Mesothelial cell of epicardium (in vitro differentiated cells): ENCODE measurements around the gene PGS1. TPM values are rescaled to one million over a fixed set of nuclear protein-coding genes. Genes with fewer than 3 reads are reported as not detected.
A peak's percentile ranks its signal among the peaks of the same experiment; 100 is the strongest.

Source experiments
- DNase-seq, 2 experiments: peaks; one replicate each; pipeline ENCODE4 v3.0.0; 2021; ENCODE audit warnings: low spot score in 2 of 2; ENCODE audit not compliant: unreplicated experiment in 2 of 2
- H3K27ac Mint-ChIP-seq: 2 replicates; pipeline ENCODE4 v1.8.0; 2021; ENCODE audit warnings: mixed read lengths
- H3K27me3 Mint-ChIP-seq: 2 replicates; pipeline ENCODE4 v1.8.0; 2021; ENCODE audit warnings: low read depth, mixed read lengths
- H3K36me3 Mint-ChIP-seq: 2 replicates; pipeline ENCODE4 v1.8.0; 2021; ENCODE audit warnings: mixed read lengths
- H3K4me1 Mint-ChIP-seq: 2 replicates; pipeline ENCODE4 v1.8.0; 2021; ENCODE audit warnings: mixed read lengths
- H3K4me3 Mint-ChIP-seq: 2 replicates; pipeline ENCODE4 v1.8.0; 2021; ENCODE audit warnings: mild to moderate bottlenecking, moderate library complexity, mixed read lengths
- H3K9me3 Mint-ChIP-seq: 2 replicates; pipeline ENCODE4 v1.8.0; 2021; ENCODE audit warnings: mixed read lengths
- CTCF ChIP-seq: fragments of 200-600 bp; sonication (generic); IDR thresholded peaks from one replicate; pipeline ENCODE4 v1.5.0; 2021; ENCODE audit warnings: antibody characterized with exemption; ENCODE audit not compliant: unreplicated experiment
- total RNA-seq: library from RNA; stranded (reverse); gene quantifications from 3 replicates; pipeline ENCODE4 v1.2.1, GENCODE V29; 2021

PGS1 gene
- total RNA-seq, 1 donor from 2014 or later: 62.3 TPM

- H3K4me3 Mint-ChIP-seq: no peak overlapping the region
- H3K27me3 Mint-ChIP-seq: no peaks in the 10 kb centered on the region
- H3K4me1 Mint-ChIP-seq: peaks cover 50% of the 10 kb centered on the region
These were observed 13.8 kb upstream of the PGS1 start for GRCh38 chr17:78364436-78365281.

GRCh38 chr17:78365561-78366108, 12.8 kb upstream of the PGS1 start:
- Mint-ChIP-seq H3K27ac (peak overlapping the region; percentile 98), H3K9me3 (no peaks in the 10 kb centered on the region), H3K36me3 (no peaks in the 10 kb centered on the region), H3K4me1 (peaks cover 60% of the 10 kb centered on the region), H3K4me3 (peak overlapping the region; percentile 40), H3K27me3 (no peaks in the 10 kb centered on the region)
- TF ChIP-seq CTCF: no peak
- DNase-seq: no peak

More at GRCh38 chr17:78364436-78365281, 13.8 kb upstream of the PGS1 start:
- H3K27ac Mint-ChIP-seq: peak overlapping the region; percentile 98
- no peak for TF ChIP-seq CTCF
- H3K36me3 Mint-ChIP-seq: no peaks in the 10 kb centered on the region
- DNase-seq: no peak
- no peaks in the 10 kb centered on the region for H3K9me3 Mint-ChIP-seq

- H3K27me3 Mint-ChIP-seq: no peaks in the 10 kb centered on the region
- H3K4me3 Mint-ChIP-seq: peak overlapping the region; percentile 40
- no peak for TF ChIP-seq CTCF
- peaks cover 54% of the 10 kb centered on the region for H3K4me1 Mint-ChIP-seq
- H3K36me3 Mint-ChIP-seq: no peaks in the 10 kb centered on the region
- H3K27ac Mint-ChIP-seq: peak overlapping the region; percentile 98
- DNase-seq: no peak
- H3K9me3 Mint-ChIP-seq: no peaks in the 10 kb centered on the region
These were observed 12.2 kb upstream of the PGS1 start for GRCh38 chr17:78366109-78366848.

GRCh38 chr17:78367193-78367592, 11.3 kb upstream of the PGS1 start:
- H3K4me3 Mint-ChIP-seq: no peak overlapping the region
- no peaks in the 10 kb centered on the region for H3K9me3 Mint-ChIP-seq
- no peaks in the 10 kb centered on the region for H3K27me3 Mint-ChIP-seq
- no peak for TF ChIP-seq CTCF
- no peak for DNase-seq
- H3K36me3 Mint-ChIP-seq: no peaks in the 10 kb centered on the region
- peak overlapping the region; percentile 25 for H3K27ac Mint-ChIP-seq
- H3K4me1 Mint-ChIP-seq: peaks cover 56% of the 10 kb centered on the region

- peak overlapping the region; percentile 50 for H3K27ac Mint-ChIP-seq
- no peak overlapping the region for H3K4me3 Mint-ChIP-seq
- TF ChIP-seq CTCF: no peak
- no peaks in the 10 kb centered on the region for H3K9me3 Mint-ChIP-seq
- peaks cover 60% of the 10 kb centered on the region for H3K4me1 Mint-ChIP-seq
- no peak for DNase-seq
- H3K36me3 Mint-ChIP-seq: no peaks in the 10 kb centered on the region
- no peaks in the 10 kb centered on the region for H3K27me3 Mint-ChIP-seq
These were observed 10.1 kb upstream of the PGS1 start for GRCh38 chr17:78368348-78368747.
